Stimulated activated CD8-positive, alpha-beta memory T cell treated with anti-CD3 and anti-CD28 coated beads, Interleukin-15, amount 100 ng/mL, for 24 hours (primary cell): Measurements from ENCODE around the gene CCDC32.
"Not testable (repeated sequence)": the region's sequence is repeated elsewhere in the genome, so short reads cannot be mapped to it uniquely, and the experiment has no call there.

ENCODE experiments used
- DNase-seq: peaks from one replicate; pipeline ENCODE4 v3.0.0-alpha.2; 2020; ENCODE audit warnings: low read depth

Gene CCDC32

GRCh38 chr15:40564591-40565332, at the start of gene CCDC32:
Gene CCDC32, minus strand, starts transcription at chr15:40565042. Its CDS starts 2,027 bp downstream, at chr15:40563015.
- peak; percentile 75 for DNase-seq

- DNase-seq, result no peak
Observed at GRCh38 chr15:40613080-40613479, 48.2 kb upstream of the CCDC32 start.

- no peak for DNase-seq
Observed at GRCh38 chr15:40603935-40604334, 39.1 kb upstream of the CCDC32 start.

GRCh38 chr15:40600956-40601355, 36.1 kb upstream of the CCDC32 start:
- DNase-seq, result no peak

- no peak for DNase-seq
Observed at GRCh38 chr15:40598672-40599071, 33.8 kb upstream of the CCDC32 start.

- no peak for DNase-seq
Observed at GRCh38 chr15:40598126-40598525, 33.3 kb upstream of the CCDC32 start.

- no peak for DNase-seq
Observed at GRCh38 chr15:40597024-40597423, 32.2 kb upstream of the CCDC32 start.

GRCh38 chr15:40595773-40596172, 30.9 kb upstream of the CCDC32 start:
- no peak for DNase-seq

- DNase-seq, result no peak
Observed at GRCh38 chr15:40595219-40595618, 30.4 kb upstream of the CCDC32 start.

GRCh38 chr15:40594429-40594836, 29.6 kb upstream of the CCDC32 start:
- no peak for DNase-seq

- DNase-seq, result peak; percentile 81
Observed at GRCh38 chr15:40593588-40594428, 29.0 kb upstream of the CCDC32 start, which contains the start of gene KNL1. Gene KNL1, plus strand, starts transcription at chr15:40594249. Its CDS starts 8,683 bp downstream, at chr15:40602932.

GRCh38 chr15:40593165-40593564, 28.3 kb upstream of the CCDC32 start:
- no peak for DNase-seq

GRCh38 chr15:40591389-40591788, 26.5 kb upstream of the CCDC32 start:
- DNase-seq, result no peak

GRCh38 chr15:40590667-40591050, 25.8 kb upstream of the CCDC32 start:
- DNase-seq, result no peak

- DNase-seq, result no peak
Observed at GRCh38 chr15:40584191-40584590, 19.3 kb upstream of the CCDC32 start.

- DNase-seq, result no peak
Observed at GRCh38 chr15:40582726-40583246, 17.9 kb upstream of the CCDC32 start.

- not testable (repeated sequence) for DNase-seq
Observed at GRCh38 chr15:40581796-40582195, 17.0 kb upstream of the CCDC32 start.

GRCh38 chr15:40578892-40579291, 14.1 kb upstream of the CCDC32 start:
- no peak for DNase-seq

- DNase-seq, result not testable (repeated sequence)
Observed at GRCh38 chr15:40576914-40577313, 12.1 kb upstream of the CCDC32 start.

- DNase-seq, result no peak
Observed at GRCh38 chr15:40575113-40575512, 10.3 kb upstream of the CCDC32 start.

GRCh38 chr15:40569129-40569953, 4.5 kb upstream of the CCDC32 start, which contains the start of gene RPUSD2:
Gene RPUSD2, plus strand, starts transcription at chr15:40569299. Its CDS starts 39 bp downstream, at chr15:40569338.
- peak; percentile 83 for DNase-seq

GRCh38 chr15:40567111-40567510, 2.3 kb upstream of the CCDC32 start:
- DNase-seq, result no peak
